Measurements from ENCODE around the gene TP53RK. TPM values are rescaled to one million over a fixed set of nuclear protein-coding genes. Genes with fewer than 3 reads are reported as not detected.

The TP53RK gene
- total RNA-seq, 1 experiment from 2014 or later: 22.9 TPM

DNA sequence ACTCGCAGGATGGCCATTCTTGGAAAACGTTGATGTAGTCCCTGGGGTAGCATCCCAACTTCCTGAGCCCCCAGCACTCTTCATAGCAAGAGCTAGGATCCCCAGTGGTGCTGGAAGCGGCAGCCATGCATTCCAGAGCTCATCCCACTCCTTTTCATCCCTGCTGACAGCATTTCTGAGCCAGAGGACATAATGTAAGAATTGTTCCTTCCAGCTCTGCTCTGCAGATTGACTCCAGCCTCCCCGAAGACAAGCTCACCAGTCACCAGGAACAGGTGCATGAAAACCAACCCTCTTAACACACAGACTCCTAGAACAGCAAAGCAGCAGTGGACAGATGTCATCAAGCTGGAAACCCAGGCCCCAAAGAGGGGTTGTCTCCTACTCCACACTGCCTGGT, 41.8 kb downstream of the TP53RK start:
- DNase-seq: no peak
- Histone ChIP-seq H3K27ac (ENCODE audit: low read length) (no peak overlapping the region), H3K9me2 (replicated peaks; ENCODE audit: insufficient read depth, low read length) (no peaks in the 10 kb centered on the region), H3K9ac (ENCODE audit: low read length) (no peak overlapping the region), H3K4me3 (ENCODE audit: low read length) (no peak overlapping the region), H3K27me3 (ENCODE audit: low read length) (no peaks in the 10 kb centered on the region), H3K36me3 (ENCODE audit: insufficient read depth, low read length) (no peaks in the 10 kb centered on the region), H3K79me2 (ENCODE audit: low read length) (no peaks in the 10 kb centered on the region), H2AFZ (ENCODE audit: low read length) (no peak overlapping the region), H3K4me2 (ENCODE audit: low read depth, low read length, poor library complexity, severe bottlenecking) (no peak overlapping the region), H3K4me1 (ENCODE audit: low read length) (peaks cover 6% of the 10 kb centered on the region), H4K20me1 (ENCODE audit: insufficient read depth, low read depth, low read length) (no peaks in the 10 kb centered on the region), H3K9me3 (ENCODE audit: low read length) (no peaks in the 10 kb centered on the region)

GRCh38 chr20:46646659-46647380, 42.4 kb downstream of the TP53RK start:
- Histone ChIP-seq H3K27me3 (ENCODE audit: low read length) (no peaks in the 10 kb centered on the region), H3K9me2 (replicated peaks; ENCODE audit: insufficient read depth, low read length) (no peaks in the 10 kb centered on the region), H2AFZ (ENCODE audit: low read length) (no peak overlapping the region), H3K4me3 (ENCODE audit: low read length) (no peak overlapping the region), H3K79me2 (ENCODE audit: low read length) (no peaks in the 10 kb centered on the region), H3K4me2 (ENCODE audit: low read depth, low read length, poor library complexity, severe bottlenecking) (no peak overlapping the region), H4K20me1 (ENCODE audit: insufficient read depth, low read depth, low read length) (no peaks in the 10 kb centered on the region), H3K27ac (ENCODE audit: low read length) (no peak overlapping the region), H3K4me1 (ENCODE audit: low read length) (peaks cover 6% of the 10 kb centered on the region), H3K36me3 (ENCODE audit: insufficient read depth, low read length) (no peaks in the 10 kb centered on the region), H3K9ac (ENCODE audit: low read length) (no peak overlapping the region), H3K9me3 (ENCODE audit: low read length) (no peaks in the 10 kb centered on the region)
- DNase-seq: no peak

DNA sequence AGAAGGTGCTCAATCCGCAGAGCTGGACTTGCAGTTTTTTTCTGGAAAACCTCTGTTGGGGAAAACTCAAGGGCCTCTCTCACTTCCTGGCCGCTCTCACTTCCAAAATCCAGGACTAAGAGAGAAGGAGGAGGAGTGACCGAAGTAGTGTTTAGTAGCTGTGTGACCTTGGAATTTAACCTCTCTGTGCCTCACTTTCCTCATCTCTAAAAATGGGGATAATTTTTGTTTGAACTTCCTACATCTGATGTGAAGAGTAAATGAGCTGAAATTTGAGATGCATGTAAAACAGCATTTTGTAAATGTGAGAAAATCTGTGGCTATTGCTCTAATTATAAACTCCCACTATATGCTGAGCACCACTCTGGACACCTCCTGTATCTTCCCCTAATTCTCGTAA, 43.1 kb downstream of the TP53RK start:
- DNase-seq: no peak
- no peaks in the 10 kb centered on the region for H3K79me2 ChIP-seq (ENCODE audit: low read length)

GRCh38 chr20:46644733-46645132, 44.5 kb downstream of the TP53RK start:
- Histone ChIP-seq H3K4me3 (ENCODE audit: low read length) (no peak overlapping the region), H3K9me2 (replicated peaks; ENCODE audit: insufficient read depth, low read length) (no peaks in the 10 kb centered on the region), H3K4me1 (ENCODE audit: low read length) (peaks cover 6% of the 10 kb centered on the region), H4K20me1 (ENCODE audit: insufficient read depth, low read depth, low read length) (no peaks in the 10 kb centered on the region), H3K36me3 (ENCODE audit: insufficient read depth, low read length) (no peaks in the 10 kb centered on the region), H2AFZ (ENCODE audit: low read length) (no peak overlapping the region), H3K27me3 (ENCODE audit: low read length) (no peaks in the 10 kb centered on the region), H3K27ac (ENCODE audit: low read length) (no peak overlapping the region), H3K9me3 (ENCODE audit: low read length) (no peaks in the 10 kb centered on the region), H3K4me2 (ENCODE audit: low read depth, low read length, poor library complexity, severe bottlenecking) (no peak overlapping the region), H3K9ac (ENCODE audit: low read length) (no peak overlapping the region), H3K79me2 (ENCODE audit: low read length) (no peaks in the 10 kb centered on the region)
- no peak for DNase-seq

More for the DNA sequence above, 43.1 kb downstream of the TP53RK start:
- Histone ChIP-seq H3K27ac (ENCODE audit: low read length) (no peak overlapping the region), H3K27me3 (ENCODE audit: low read length) (no peaks in the 10 kb centered on the region), H4K20me1 (ENCODE audit: insufficient read depth, low read depth, low read length) (no peaks in the 10 kb centered on the region), H2AFZ (ENCODE audit: low read length) (no peak overlapping the region), H3K4me2 (ENCODE audit: low read depth, low read length, poor library complexity, severe bottlenecking) (no peak overlapping the region), H3K4me1 (ENCODE audit: low read length) (peaks cover 6% of the 10 kb centered on the region), H3K4me3 (ENCODE audit: low read length) (no peak overlapping the region), H3K9me2 (replicated peaks; ENCODE audit: insufficient read depth, low read length) (no peaks in the 10 kb centered on the region), H3K9me3 (ENCODE audit: low read length) (no peaks in the 10 kb centered on the region), H3K36me3 (ENCODE audit: insufficient read depth, low read length) (no peaks in the 10 kb centered on the region), H3K9ac (ENCODE audit: low read length) (no peak overlapping the region)

GRCh38 chr20:46644160-46644559, 45.1 kb downstream of the TP53RK start:
- no peak overlapping the region for H3K4me2 ChIP-seq (ENCODE audit: low read depth, low read length, poor library complexity, severe bottlenecking)
- no peaks in the 10 kb centered on the region for H3K79me2 ChIP-seq (ENCODE audit: low read length)
- no peak overlapping the region for H2AFZ ChIP-seq (ENCODE audit: low read length)
- H3K27ac ChIP-seq (ENCODE audit: low read length): no peak overlapping the region
- no peaks in the 10 kb centered on the region for H3K27me3 ChIP-seq (ENCODE audit: low read length)
- no peak for DNase-seq
- H3K9me3 ChIP-seq (ENCODE audit: low read length): no peaks in the 10 kb centered on the region
- H3K36me3 ChIP-seq (ENCODE audit: insufficient read depth, low read length): no peaks in the 10 kb centered on the region
- no peaks in the 10 kb centered on the region for H3K9me2 ChIP-seq (replicated peaks; ENCODE audit: insufficient read depth, low read length)
- H3K4me1 ChIP-seq (ENCODE audit: low read length): peaks cover 6% of the 10 kb centered on the region
- H3K9ac ChIP-seq (ENCODE audit: low read length): no peak overlapping the region
- H4K20me1 ChIP-seq (ENCODE audit: insufficient read depth, low read depth, low read length): no peaks in the 10 kb centered on the region
- no peak overlapping the region for H3K4me3 ChIP-seq (ENCODE audit: low read length)

DNA sequence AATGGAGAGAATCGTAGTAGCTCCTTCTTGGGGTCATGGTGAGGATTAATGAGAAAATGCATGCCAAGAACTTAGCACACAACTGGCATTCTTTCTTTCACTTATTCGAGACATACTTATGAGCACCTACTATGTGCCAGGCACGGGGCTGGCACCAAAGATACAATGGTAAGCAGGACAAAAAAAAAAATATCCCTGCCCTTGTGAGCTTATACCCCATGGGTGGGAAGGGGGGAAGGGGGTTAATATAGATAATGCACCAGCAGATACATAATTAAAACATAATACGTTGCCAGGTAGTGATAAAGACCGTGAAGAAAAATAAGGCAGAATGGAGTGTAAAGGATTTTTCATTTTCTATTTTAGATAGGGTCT, 46.3 kb downstream of the TP53RK start:
- Histone ChIP-seq H3K27me3 (ENCODE audit: low read length) (no peaks in the 10 kb centered on the region), H4K20me1 (ENCODE audit: insufficient read depth, low read depth, low read length) (no peaks in the 10 kb centered on the region), H3K9me2 (replicated peaks; ENCODE audit: insufficient read depth, low read length) (no peaks in the 10 kb centered on the region), H3K27ac (ENCODE audit: low read length) (no peak overlapping the region), H3K4me2 (ENCODE audit: low read depth, low read length, poor library complexity, severe bottlenecking) (no peak overlapping the region), H3K9ac (ENCODE audit: low read length) (no peak overlapping the region), H3K4me3 (ENCODE audit: low read length) (no peak overlapping the region), H3K4me1 (ENCODE audit: low read length) (peaks cover 6% of the 10 kb centered on the region), H3K36me3 (ENCODE audit: insufficient read depth, low read length) (no peaks in the 10 kb centered on the region), H3K9me3 (ENCODE audit: low read length) (no peaks in the 10 kb centered on the region), H3K79me2 (ENCODE audit: low read length) (no peaks in the 10 kb centered on the region), H2AFZ (ENCODE audit: low read length) (no peak overlapping the region)
- no peak for DNase-seq

DNA sequence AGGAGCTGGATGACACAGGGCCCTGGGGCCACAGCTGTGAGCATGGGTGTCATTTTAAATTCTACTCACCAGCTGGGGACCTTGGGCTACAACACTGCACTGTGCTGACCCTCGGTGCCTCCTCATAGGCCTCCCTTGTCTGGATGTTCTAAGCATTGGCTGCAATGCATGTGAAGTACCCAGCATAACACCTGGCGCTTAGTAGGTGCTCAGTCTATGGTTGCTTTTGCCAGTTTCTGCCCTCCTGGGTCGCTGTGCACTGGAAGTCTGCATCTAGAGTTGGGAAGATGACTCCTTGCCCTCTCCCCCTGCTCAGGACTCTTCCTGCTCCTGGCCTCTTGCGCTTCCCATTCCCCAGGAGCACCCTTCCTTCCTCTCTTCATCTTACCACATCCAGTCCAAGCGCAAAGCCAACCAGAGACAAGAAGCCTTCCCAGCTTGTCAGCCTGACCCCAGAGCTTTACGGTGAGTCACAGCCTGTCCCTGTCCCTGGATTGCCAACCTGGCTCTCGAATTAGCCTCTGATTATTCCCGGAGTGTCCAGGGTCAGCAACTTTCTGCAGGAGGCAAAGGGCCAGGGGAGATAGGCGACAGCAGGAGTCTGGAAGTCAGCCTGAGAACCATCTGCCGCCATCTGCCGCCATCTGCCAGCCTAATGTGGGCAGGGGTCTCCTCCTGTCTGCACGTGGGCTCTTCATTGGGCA, 46.8 kb downstream of the TP53RK start:
- H3K4me1 ChIP-seq (ENCODE audit: low read length): peaks cover 6% of the 10 kb centered on the region
- H3K79me2 ChIP-seq (ENCODE audit: low read length): no peaks in the 10 kb centered on the region
- no peaks in the 10 kb centered on the region for H3K36me3 ChIP-seq (ENCODE audit: insufficient read depth, low read length)
- no peak overlapping the region for H3K27ac ChIP-seq (ENCODE audit: low read length)
- H3K4me2 ChIP-seq (ENCODE audit: low read depth, low read length, poor library complexity, severe bottlenecking): no peak overlapping the region
- H3K9me2 ChIP-seq (replicated peaks; ENCODE audit: insufficient read depth, low read length): no peaks in the 10 kb centered on the region
- no peak overlapping the region for H3K4me3 ChIP-seq (ENCODE audit: low read length)
- no peaks in the 10 kb centered on the region for H3K27me3 ChIP-seq (ENCODE audit: low read length)
- no peaks in the 10 kb centered on the region for H3K9me3 ChIP-seq (ENCODE audit: low read length)
- no peaks in the 10 kb centered on the region for H4K20me1 ChIP-seq (ENCODE audit: insufficient read depth, low read depth, low read length)
- H2AFZ ChIP-seq (ENCODE audit: low read length): no peak overlapping the region
- no peak overlapping the region for H3K9ac ChIP-seq (ENCODE audit: low read length)
- DNase-seq: no peak

DNA sequence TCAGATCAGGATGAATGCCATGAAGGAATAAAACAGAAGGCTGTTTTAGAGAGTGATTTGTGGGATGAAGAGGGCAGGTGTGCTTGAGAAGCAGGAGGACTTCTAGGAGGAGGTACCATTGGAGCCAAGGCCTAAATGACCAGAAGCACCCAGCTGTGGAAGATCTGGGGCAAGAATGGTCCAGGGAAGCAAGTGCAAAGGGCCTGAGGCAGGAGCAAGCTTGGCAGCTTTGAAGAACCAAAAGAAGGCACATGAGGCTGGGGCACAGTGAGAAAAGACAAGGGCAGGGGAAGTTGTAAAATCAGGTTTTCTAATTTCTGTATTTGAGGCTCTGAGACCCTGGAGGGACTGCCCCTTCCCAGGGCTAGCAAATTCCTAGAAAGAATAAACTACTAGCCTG, 47.8 kb downstream of the TP53RK start:
- Histone ChIP-seq H3K4me3 (ENCODE audit: low read length) (no peak overlapping the region), H3K4me1 (ENCODE audit: low read length) (peaks cover 5% of the 10 kb centered on the region), H2AFZ (ENCODE audit: low read length) (no peak overlapping the region), H4K20me1 (ENCODE audit: insufficient read depth, low read depth, low read length) (no peaks in the 10 kb centered on the region), H3K27ac (ENCODE audit: low read length) (no peak overlapping the region), H3K36me3 (ENCODE audit: insufficient read depth, low read length) (no peaks in the 10 kb centered on the region), H3K9me3 (ENCODE audit: low read length) (no peaks in the 10 kb centered on the region), H3K9me2 (replicated peaks; ENCODE audit: insufficient read depth, low read length) (no peaks in the 10 kb centered on the region), H3K4me2 (ENCODE audit: low read depth, low read length, poor library complexity, severe bottlenecking) (no peak overlapping the region), H3K79me2 (ENCODE audit: low read length) (no peaks in the 10 kb centered on the region), H3K27me3 (ENCODE audit: low read length) (no peaks in the 10 kb centered on the region), H3K9ac (ENCODE audit: low read length) (no peak overlapping the region)
- no peak for DNase-seq
